Bronchial epithelial cell (primary cell): ENCODE results near the gene RENBP. TPM values are rescaled to one million over a fixed set of nuclear protein-coding genes. Genes with fewer than 3 reads are reported as not detected.

Experiments used
- DNase-seq: peaks from one replicate; pipeline ENCODE4 v3.0.0-alpha.2; 2010; ENCODE audit warnings: low read depth
- FAIRE-seq: peaks from 2 replicates; lab custom pipeline; 2011; peaks lifted over from hg19 to GRCh38; lab: Jason Lieb, UNC
- H3K27me3 ChIP-seq: 2 replicates; pipeline ENCODE4 v1.5.1; 2011; ENCODE audit warnings: low read length; ENCODE audit not compliant: control insufficient read depth, insufficient read depth
- H3K36me3 ChIP-seq: 2 replicates; pipeline ENCODE4 v1.5.1; 2011; ENCODE audit warnings: low read length; ENCODE audit not compliant: control insufficient read depth, insufficient read depth
- H3K4me3 ChIP-seq: 2 replicates; pipeline ENCODE4 v1.5.1; 2011; ENCODE audit warnings: mild to moderate bottlenecking, low read depth, low read length, control low read depth
- total RNA-seq: library from RNA; depleted of rRNA; stranded (reverse); fragments of >200 nt; gene quantifications from 2 replicates; pipeline ENCODE4 v1.2.1, GENCODE V29; 2014
- TF ChIP-seq, protein P1 (sequence below): IDR thresholded peaks from 2 replicates; pipeline ENCODE4 v1.5.1; 2011; ENCODE audit warnings: mild to moderate bottlenecking, moderate library complexity, low read length, control low read depth, inconsistent platforms; ENCODE audit not compliant: insufficient read depth, severe bottlenecking

RENBP gene
- total RNA-seq, 1 donor from 2014 or later = 10.3 TPM

DNA sequence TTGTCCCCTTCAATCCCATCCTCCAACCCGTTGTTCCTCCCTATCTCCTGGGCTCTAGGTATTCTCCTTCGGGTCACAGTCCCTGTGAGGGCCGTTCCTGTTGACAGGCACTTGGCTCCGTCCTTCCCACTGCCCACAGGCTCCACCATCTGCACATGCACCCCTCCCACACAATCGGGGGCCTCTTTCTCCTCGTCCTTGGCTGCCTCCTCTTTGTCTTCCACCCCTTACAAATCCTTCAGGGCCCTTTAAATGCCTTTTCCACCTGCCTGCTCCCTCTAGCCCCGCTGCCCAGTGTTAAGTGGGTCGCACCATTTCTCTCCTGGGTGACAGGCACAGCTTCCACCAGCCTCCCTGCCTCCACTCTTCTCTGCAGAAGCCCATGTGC is 42.7 kb downstream of the RENBP start:
- TF ChIP-seq, protein P1, sequence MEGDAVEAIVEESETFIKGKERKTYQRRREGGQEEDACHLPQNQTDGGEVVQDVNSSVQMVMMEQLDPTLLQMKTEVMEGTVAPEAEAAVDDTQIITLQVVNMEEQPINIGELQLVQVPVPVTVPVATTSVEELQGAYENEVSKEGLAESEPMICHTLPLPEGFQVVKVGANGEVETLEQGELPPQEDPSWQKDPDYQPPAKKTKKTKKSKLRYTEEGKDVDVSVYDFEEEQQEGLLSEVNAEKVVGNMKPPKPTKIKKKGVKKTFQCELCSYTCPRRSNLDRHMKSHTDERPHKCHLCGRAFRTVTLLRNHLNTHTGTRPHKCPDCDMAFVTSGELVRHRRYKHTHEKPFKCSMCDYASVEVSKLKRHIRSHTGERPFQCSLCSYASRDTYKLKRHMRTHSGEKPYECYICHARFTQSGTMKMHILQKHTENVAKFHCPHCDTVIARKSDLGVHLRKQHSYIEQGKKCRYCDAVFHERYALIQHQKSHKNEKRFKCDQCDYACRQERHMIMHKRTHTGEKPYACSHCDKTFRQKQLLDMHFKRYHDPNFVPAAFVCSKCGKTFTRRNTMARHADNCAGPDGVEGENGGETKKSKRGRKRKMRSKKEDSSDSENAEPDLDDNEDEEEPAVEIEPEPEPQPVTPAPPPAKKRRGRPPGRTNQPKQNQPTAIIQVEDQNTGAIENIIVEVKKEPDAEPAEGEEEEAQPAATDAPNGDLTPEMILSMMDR = no peak
- Histone ChIP-seq H3K4me3 (no peak overlapping the region), H3K36me3 (no peaks in the 10 kb centered on the region), H3K27me3 (no peaks in the 10 kb centered on the region)
- DNase-seq = no peak
- no peak for FAIRE-seq

DNA sequence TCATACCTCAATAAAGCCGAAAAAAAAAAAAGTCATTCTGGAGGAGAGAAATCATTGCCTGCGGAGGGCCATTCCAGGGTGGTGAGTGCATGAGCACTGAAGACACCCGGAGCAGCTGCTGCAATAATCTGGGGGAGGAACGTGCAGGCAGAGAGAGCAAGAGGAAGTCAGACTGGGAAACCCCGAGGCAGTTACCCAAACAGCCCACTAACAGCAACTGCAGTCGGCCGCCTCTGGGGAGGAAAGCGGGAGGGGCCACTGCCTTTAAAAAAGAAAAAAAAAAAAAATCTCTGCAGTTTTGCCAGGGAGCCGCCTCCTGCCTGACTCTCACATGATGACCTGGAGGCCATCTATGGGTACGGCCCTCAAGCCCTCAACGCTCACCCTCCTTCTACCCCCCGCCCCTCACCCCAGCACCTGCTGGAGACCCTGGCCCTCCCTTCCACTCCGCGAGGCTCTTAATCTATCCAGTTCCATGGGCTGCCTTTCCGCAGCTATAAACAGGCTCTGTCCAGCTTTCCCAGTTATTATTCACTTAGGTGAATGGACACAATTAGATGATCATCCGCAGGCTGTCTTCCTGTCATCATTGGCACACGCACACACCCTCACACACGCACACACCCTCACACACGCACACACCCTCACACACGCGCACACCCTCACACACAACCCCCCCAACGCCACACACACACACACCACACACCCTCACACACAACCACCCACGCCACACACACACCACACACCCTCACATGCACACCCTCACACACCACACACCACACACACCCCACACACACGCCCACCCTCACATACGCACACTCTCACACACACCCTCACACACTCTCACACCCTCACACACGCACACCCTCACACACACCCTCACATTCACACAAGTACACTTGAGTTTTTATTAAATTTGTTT is 43.4 kb downstream of the RENBP start:
- Histone ChIP-seq H3K36me3 (no peaks in the 10 kb centered on the region), H3K4me3 (no peak overlapping the region), H3K27me3 (no peaks in the 10 kb centered on the region)
- FAIRE-seq (peak; percentile 55), DNase-seq (peak; percentile 70)
- TF ChIP-seq, protein P1 = no peak

DNA sequence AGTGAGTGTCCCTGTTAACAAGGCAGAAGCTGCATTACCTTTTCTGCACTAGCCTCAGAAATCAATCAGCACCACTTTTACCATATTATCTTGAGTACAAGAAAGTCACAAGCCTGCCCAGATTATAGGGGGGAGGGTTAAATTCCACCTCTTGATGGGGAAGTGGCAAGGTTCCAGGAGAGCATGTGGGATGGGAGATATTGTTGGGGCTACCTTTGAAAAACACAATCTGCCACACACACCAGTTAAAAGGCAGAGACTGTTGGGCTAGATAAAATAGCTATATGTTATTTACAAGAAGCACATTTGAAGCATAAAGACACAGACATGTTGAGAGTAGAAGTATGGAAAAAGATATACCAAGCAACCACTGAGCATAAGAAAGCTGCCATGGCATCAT is 46.5 kb downstream of the RENBP start:
- FAIRE-seq = no peak
- no peaks in the 10 kb centered on the region for H3K27me3 ChIP-seq
- no peak for DNase-seq
- TF ChIP-seq, protein P1 = no peak
- no peak overlapping the region for H3K4me3 ChIP-seq
- no peaks in the 10 kb centered on the region for H3K36me3 ChIP-seq

DNA sequence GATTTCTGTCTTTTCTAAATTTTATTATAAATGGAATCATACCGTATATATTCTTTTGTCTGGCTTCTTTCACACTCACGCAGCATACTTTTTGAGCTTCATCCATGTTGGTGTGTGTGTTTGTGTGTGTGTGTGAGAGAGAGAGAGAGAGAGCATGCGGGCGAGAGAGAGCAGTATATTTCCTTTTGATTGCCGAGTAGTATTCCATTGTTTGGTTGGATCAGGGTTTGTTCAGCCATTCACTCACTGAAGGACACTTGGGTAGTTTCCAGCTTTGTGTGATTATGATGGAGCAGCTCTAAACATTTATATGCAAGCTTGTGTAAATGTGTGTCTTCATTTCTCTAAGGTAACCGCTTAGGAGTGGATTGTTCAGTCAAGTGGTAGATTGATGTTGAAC is 55.3 kb downstream of the RENBP start:
- H3K36me3 ChIP-seq = no peaks in the 10 kb centered on the region
- H3K4me3 ChIP-seq = no peak overlapping the region
- TF ChIP-seq, protein P1 = no peak
- DNase-seq (no peak), FAIRE-seq (peak; percentile 93)
- peaks cover 6% of the 10 kb centered on the region for H3K27me3 ChIP-seq

DNA sequence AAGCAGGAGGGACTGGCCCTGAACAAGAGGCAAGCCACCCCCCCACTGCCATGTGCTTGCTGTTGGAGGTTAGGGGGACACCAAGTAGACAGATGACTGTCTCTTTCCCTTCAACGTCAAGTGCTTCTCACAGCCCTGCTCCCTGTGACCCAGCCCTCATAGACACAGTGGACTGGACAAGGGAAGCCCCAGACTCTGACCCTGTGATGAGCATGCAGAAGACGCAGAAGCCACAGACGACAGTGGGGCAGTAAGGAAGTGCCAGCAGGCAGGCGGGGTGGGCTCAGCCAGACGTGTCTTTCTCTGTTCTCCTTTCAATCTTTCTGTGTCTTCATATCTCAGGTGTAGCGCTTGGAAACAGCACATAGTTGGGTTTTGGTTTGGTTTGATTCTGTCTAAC is 56.1 kb downstream of the RENBP start:
- no peak overlapping the region for H3K4me3 ChIP-seq
- DNase-seq = no peak
- no peak for FAIRE-seq
- no peaks in the 10 kb centered on the region for H3K36me3 ChIP-seq
- TF ChIP-seq, protein P1 = no peak
- H3K27me3 ChIP-seq = peaks cover 6% of the 10 kb centered on the region
